Activated naive CD4-positive, alpha-beta T cell (primary cell): Measurements from ENCODE around the gene ERGIC1.

Experiments
- DNase-seq, 4 experiments: peaks; one replicate each; lab custom pipeline; 2025; lab: John Stamatoyannopoulos, UW

The ERGIC1 gene

GRCh38 chr5:172949426-172949825, 115.4 kb downstream of the ERGIC1 start:
- DNase-seq: no peak

GRCh38 chr5:172950176-172950965, 116.3 kb downstream of the ERGIC1 start:
- DNase-seq: no peak

- no peak for DNase-seq
These were observed 117.5 kb downstream of the ERGIC1 start for GRCh38 chr5:172951371-172952033.

- no peak for DNase-seq
These were observed 118.0 kb downstream of the ERGIC1 start for GRCh38 chr5:172952034-172952511.

- no peak for DNase-seq
These were observed 120.0 kb downstream of the ERGIC1 start for GRCh38 chr5:172953776-172954675.

- DNase-seq: no peak
These were observed 120.7 kb downstream of the ERGIC1 start for GRCh38 chr5:172954751-172955159.

- DNase-seq: no peak
These were observed 122.2 kb downstream of the ERGIC1 start for GRCh38 chr5:172956228-172956627.

GRCh38 chr5:172956936-172957335, 122.9 kb downstream of the ERGIC1 start:
- no peak for DNase-seq

- DNase-seq: no peak
These were observed 123.4 kb downstream of the ERGIC1 start for GRCh38 chr5:172957458-172957857.

- peak; percentile 21 to 53 (median 49) for DNase-seq
These were observed 124.4 kb downstream of the ERGIC1 start for GRCh38 chr5:172958331-172959046.

- DNase-seq: no peak
These were observed 126.1 kb downstream of the ERGIC1 start for GRCh38 chr5:172959824-172960799.

GRCh38 chr5:172969921-172970320, 135.9 kb downstream of the ERGIC1 start:
- no peak for DNase-seq

GRCh38 chr5:172971482-172971881, 137.4 kb downstream of the ERGIC1 start:
- DNase-seq: no peak

- DNase-seq: no peak
These were observed 138.5 kb downstream of the ERGIC1 start for GRCh38 chr5:172972552-172972951.

GRCh38 chr5:172973127-172973916, 139.3 kb downstream of the ERGIC1 start:
- DNase-seq: no peak

GRCh38 chr5:172973931-172974330, 139.9 kb downstream of the ERGIC1 start:
- no peak for DNase-seq

GRCh38 chr5:172975289-172975688, 141.2 kb downstream of the ERGIC1 start:
- no peak for DNase-seq

- DNase-seq: no peak
These were observed 145.7 kb downstream of the ERGIC1 start for GRCh38 chr5:172979778-172980177.

GRCh38 chr5:172981931-172982330, 147.9 kb downstream of the ERGIC1 start:
- DNase-seq: no peak
